ENCODE data around the gene TSHZ2.
"Not testable (repeated sequence)": the region's sequence is repeated elsewhere in the genome, so short reads cannot be mapped to it uniquely, and the experiment has no call there.

- TF ChIP-seq CTCF, POLR2A (IDR thresholded peaks at IDR 0.05): not testable (repeated sequence)
Measured at GRCh38 chr20:53366928-53367327, 394.8 kb downstream of the TSHZ2 start.
